Hepatocyte (in vitro differentiated cells): ENCODE results near the gene ROBO1.

Experiments used
- CTCF ChIP-seq: fragments of 200-600 bp; sonication (generic); IDR thresholded peaks from 2 replicates; pipeline ENCODE4 v1.5.1; 2016; ENCODE audit warnings: antibody characterized with exemption, mild to moderate bottlenecking; ENCODE audit not compliant: poor library complexity
- EZH2 ChIP-seq: fragments of 200-600 bp; sonication (generic); IDR thresholded peaks from 2 replicates; pipeline ENCODE4 v1.6.1; 2016; ENCODE audit warnings: antibody characterized with exemption, mild to moderate bottlenecking, borderline replicate concordance
- EZH2phosphoT487 ChIP-seq: fragments of 200-600 bp; sonication (generic); IDR thresholded peaks from one replicate; pipeline ENCODE4 v1.6.1; 2018; ENCODE audit warnings: antibody characterized with exemption, mild to moderate bottlenecking, low read depth, moderate library complexity; ENCODE audit not compliant: unreplicated experiment, severe bottlenecking

GRCh38 chr3:78900880-78901279 lies 866.9 kb downstream of the ROBO1 start:
- TF ChIP-seq CTCF (no peak), EZH2 (no peak), EZH2phosphoT487 (no peak)
